K562 (cell line): Measurements from ENCODE around the gene AFF2. TPM values are rescaled to one million over a fixed set of nuclear protein-coding genes. Genes with fewer than 3 reads are reported as not detected.

Source experiments
- ASH1L ChIP-seq: fragments of 450-650 bp; IDR thresholded peaks from 2 replicates; pipeline ENCODE4 v1.6.1; 2018; ENCODE audit warnings: borderline replicate concordance, mild to moderate bottlenecking, low read depth; ENCODE audit not compliant: partially characterized antibody
- ATF3 ChIP-seq, 2 experiments: fragments of 450-650 bp in 1 of 2; sonication (generic) in 1 of 2; formaldehyde crosslinking in 1 of 2; IDR thresholded peaks in 1 of 2; conservative IDR thresholded peaks in 1 of 2; 2 replicates each; pipeline versions ENCODE4 v1.6.1 to v1.8.1; 2016 to 2023; ENCODE audit warnings: mild to moderate bottlenecking in 2 of 2, moderate library complexity in 2 of 2, inconsistent platforms in 1 of 2, missing genetic modification reagents in 1 of 2
- DLX4 ChIP-seq: fragments of 250-450 bp; sonication (Bioruptor Pico); IDR thresholded peaks from 2 replicates; pipeline ENCODE4 v1.6.1; 2021; ENCODE audit warnings: mild to moderate bottlenecking
- DNMT1 ChIP-seq: fragments of 450-650 bp; IDR thresholded peaks from 2 replicates; pipeline ENCODE4 v1.6.1; 2016; ENCODE audit warnings: antibody characterized with exemption, mild to moderate bottlenecking
- E2F5 ChIP-seq: sonication (generic); formaldehyde crosslinking; IDR thresholded peaks from 2 replicates; pipeline ENCODE4 v1.8.0; 2022; ENCODE audit warnings: mild to moderate bottlenecking, missing genetic modification reagents
- ERF ChIP-seq: fragments of 450-650 bp; formaldehyde crosslinking; IDR thresholded peaks from 2 replicates; pipeline ENCODE4 v1.4.0; 2020; ENCODE audit warnings: mild to moderate bottlenecking, mixed read lengths
- FIP1L1 ChIP-seq: fragments of 200-400 bp; formaldehyde crosslinking; IDR thresholded peaks from 2 replicates; pipeline ENCODE4 v1.6.1; 2018; ENCODE audit warnings: mild to moderate bottlenecking, low read depth, low read length; ENCODE audit not compliant: poor library complexity, severe bottlenecking
- GTF2A2 ChIP-seq: IDR thresholded peaks from 2 replicates; pipeline ENCODE4 v1.6.1; 2016; ENCODE audit warnings: mild to moderate bottlenecking, missing genetic modification characterization, missing compliant biosample characterization
- HDAC8 ChIP-seq: fragments of 450-650 bp; IDR thresholded peaks from 2 replicates; pipeline ENCODE4 v1.6.1; 2016; ENCODE audit warnings: mild to moderate bottlenecking, missing genetic modification characterization, moderate library complexity, missing compliant biosample characterization
- HOMEZ ChIP-seq: fragments of 250-450 bp; sonication (Bioruptor Pico); IDR thresholded peaks from 2 replicates; pipeline ENCODE4 v1.4.0; 2020; ENCODE audit warnings: mild to moderate bottlenecking, moderate library complexity
- RREB1 ChIP-seq: fragments of 250-450 bp; sonication (Bioruptor Pico); IDR thresholded peaks from 2 replicates; pipeline ENCODE4 v1.4.0; 2020
- SLC30A9 ChIP-seq: fragments of 250-450 bp; sonication (Bioruptor Pico); IDR thresholded peaks from 2 replicates; pipeline ENCODE4 v1.8.0; 2022; ENCODE audit warnings: mild to moderate bottlenecking, moderate library complexity
- SUPT5H ChIP-seq: fragments of 450-650 bp; IDR thresholded peaks from 2 replicates; pipeline ENCODE4 v1.6.1; 2016
- ZKSCAN8 ChIP-seq: fragments of 200-800 bp; sonication (Bioruptor generic); IDR thresholded peaks from 2 replicates; pipeline ENCODE4 v1.6.1; 2016; ENCODE audit warnings: missing genetic modification characterization, missing compliant biosample characterization
- polyA plus RNA-seq, 8 experiments: library from polyadenylated mRNA; depleted of rRNA in 4 of 8; stranded (reverse) in 5 of 8; unstranded in 3 of 8; fragments of >200 nt; fragmentation: Nextera tagmentation in 2 of 8; fragmentation: Illumina TruSeq in 1 of 8; extraction: Ambion mirVana in 2 of 8; extraction: Trizol in 1 of 8; gene quantifications; 2 replicates each; pipeline versions ENCODE4 v1.2.1 to v1.2.3, GENCODE V29; 2011 to 2014; ENCODE audit warnings: inconsistent platforms in 1 of 8, missing spikeins in 1 of 8
- total RNA-seq, 7 experiments: library from RNA; depleted of rRNA in 6 of 7; stranded (reverse); fragments of >200 nt in 6 of 7; fragmentation: Illumina TruSeq in 2 of 7; extraction: Trizol in 2 of 7; gene quantifications; 2 replicates each; pipeline versions ENCODE4 v1.2.1 to v1.2.3, GENCODE V29; 2011 to 2021; ENCODE audit warnings: low replicate concordance in 1 of 7

The AFF2 gene
- total and polyA plus RNA-seq, 9 of the 15 experiments (the other 6 are each of a cell fraction or from before 2014, with no cell fraction given), result 0.01 to 0.20 (median 0.07) TPM

- TF ChIP-seq HDAC8, result no peak
- no peak for TF ChIP-seq SLC30A9 (CRISPR knock-in tag)
- TF ChIP-seq E2F5, result no peak
- no peak for TF ChIP-seq ERF (CRISPR knock-in tag)
- TF ChIP-seq DNMT1, result no peak
- TF ChIP-seq DLX4, result no peak
- peak; percentile 65 for TF ChIP-seq ATF3 (IDR thresholded peaks at IDR 0.05)
- no peak for TF ChIP-seq ATF3 (CRISPR knock-in tag; conservative IDR thresholded peaks at IDR 0.05)
- no peak for TF ChIP-seq ZKSCAN8
- TF ChIP-seq FIP1L1, result no peak
- TF ChIP-seq ASH1L, result no peak
- no peak for TF ChIP-seq HOMEZ
- no peak for TF ChIP-seq RREB1
- TF ChIP-seq GTF2A2 (tag), result no peak
- no peak for TF ChIP-seq SUPT5H
These were observed 118.3 kb downstream of the AFF2 start (continued) for GRCh38 chrX:148618470-148619445.
